Endometrial microvascular endothelial cells (primary cell): ENCODE results near the gene SBNO1. TPM values are rescaled to one million over a fixed set of nuclear protein-coding genes. Genes with fewer than 3 reads are reported as not detected.
"Not testable (repeated sequence)": the region's sequence is repeated elsewhere in the genome, so short reads cannot be mapped to it uniquely, and the experiment has no call there.

Experiments
- in situ Hi-C: cut with HindIII; loops from 2 replicates; pipeline ENCODE4 v1.10.0; 2017; ENCODE audit warnings: low sequenced_read_pairs, low pct_unique_long_range_greater_than_20kb; ENCODE audit errors: inconsistent ontology term
- total RNA-seq: library from RNA; depleted of rRNA; stranded (reverse); fragments of >200 nt; gene quantifications from one replicate; pipeline ENCODE4 v1.2.3, GENCODE V29; 2015; ENCODE audit errors: inconsistent ontology term

SBNO1 gene
- total RNA-seq, 1 donor from 2014 or later = 22.2 TPM

DNA sequence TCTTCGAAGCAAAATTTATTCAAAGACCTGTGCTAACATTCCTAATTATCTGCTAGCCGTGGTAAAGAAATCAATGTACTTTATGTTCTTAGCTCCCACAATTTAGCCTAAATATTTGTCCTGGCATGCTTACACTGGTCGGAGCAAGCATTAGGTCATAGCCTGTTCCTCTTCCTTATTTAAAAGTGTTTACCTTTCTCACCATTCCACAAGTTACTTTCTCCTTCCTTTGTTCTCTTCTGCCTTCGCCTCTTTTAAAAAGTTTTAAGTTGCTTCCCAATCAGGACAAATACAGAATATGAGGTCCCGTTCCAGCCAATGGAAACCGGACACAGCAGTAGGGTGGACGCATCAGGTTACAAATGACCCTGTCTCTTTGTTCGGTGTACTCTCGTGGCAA is 104.6 kb downstream of the SBNO1 start:
- in situ Hi-C loops = no loop called here

DNA sequence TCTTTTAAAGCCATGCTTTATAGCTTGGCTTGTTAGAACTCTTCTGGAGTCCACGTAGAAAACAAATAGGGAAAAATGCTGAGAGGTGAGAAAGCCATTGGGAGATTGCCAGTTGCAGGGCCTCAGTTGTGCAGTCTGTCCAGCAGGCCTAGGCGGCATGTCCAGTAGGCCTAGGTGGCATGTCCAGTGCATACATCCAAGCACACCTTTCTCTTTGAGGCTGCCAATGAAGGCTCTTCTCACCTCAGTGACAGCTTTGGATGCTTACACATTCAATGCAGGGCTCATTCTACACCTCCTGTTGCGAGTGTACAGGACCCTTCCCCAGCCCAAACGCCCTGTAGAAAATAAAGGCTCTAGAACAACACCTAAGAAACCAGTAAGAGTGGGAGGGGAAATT is 106.1 kb downstream of the SBNO1 start:
- in situ Hi-C loops = no loop called here

DNA sequence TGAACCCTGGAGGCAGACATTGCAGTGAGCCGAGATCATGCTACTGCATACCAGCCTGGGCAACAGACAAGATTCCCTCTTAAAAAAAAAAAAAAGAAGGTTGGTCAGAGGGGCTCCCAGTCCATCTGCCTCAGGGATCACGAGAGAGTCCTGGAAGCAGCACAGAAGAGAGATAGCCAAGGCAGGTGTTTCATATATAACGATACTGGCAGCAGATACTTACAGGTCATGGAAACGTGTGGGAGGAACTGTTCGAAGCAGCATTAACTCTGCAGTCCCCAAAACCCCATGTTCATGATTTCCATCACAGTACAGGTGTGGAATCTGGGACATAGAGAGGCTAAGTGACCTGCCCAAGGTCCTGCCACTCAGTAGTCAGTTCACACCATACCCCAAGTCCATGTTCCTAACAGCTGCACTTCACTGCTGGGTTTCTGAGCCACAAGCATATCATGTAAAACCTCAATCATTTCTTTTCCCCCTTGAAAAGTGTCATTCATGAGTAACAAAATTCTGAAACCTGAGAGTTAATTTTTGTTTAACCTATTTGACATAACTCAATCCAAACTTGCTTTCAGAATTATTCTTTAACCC is 109.7 kb downstream of the SBNO1 start:
- in situ Hi-C loops = no loop called here

DNA sequence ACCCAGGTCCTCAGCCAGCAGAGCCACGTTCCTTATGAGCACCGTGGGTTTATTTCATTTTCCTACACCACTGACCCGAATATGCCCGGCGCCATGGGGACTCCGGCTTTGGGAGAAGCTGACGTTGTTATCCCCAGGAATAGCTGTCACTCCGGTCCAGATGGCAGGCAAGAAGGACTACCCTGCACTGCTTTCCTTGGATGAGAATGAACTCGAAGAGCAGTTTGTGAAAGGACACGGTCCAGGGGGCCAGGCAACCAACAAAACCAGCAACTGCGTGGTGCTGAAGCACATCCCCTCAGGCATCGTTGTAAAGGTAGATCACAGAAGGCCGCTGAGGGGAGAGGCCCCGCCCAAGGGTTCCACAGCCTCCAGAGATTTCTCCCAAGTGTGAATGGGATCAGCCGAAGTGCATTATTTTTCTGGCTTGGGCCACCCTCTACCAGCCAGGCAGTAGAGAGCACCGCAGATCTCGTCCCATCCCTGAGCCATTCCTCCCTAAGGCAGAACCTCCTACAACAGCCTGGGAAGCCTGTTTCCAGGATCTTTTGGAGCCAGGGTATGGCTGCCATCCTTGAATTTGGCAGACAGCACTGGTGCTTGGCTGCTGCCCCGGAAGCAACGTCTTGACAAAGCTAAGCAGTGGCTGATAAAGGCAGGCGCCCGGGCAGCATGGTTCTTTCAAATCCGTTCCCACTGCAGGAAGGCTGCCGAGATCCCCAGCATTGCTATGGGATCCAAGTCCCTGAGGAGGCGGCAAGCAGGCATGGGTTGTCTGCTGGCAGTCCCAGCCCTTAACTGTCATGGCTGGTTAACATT is 110.8 kb downstream of the SBNO1 start:
- in situ Hi-C loops = no loop called here

DNA sequence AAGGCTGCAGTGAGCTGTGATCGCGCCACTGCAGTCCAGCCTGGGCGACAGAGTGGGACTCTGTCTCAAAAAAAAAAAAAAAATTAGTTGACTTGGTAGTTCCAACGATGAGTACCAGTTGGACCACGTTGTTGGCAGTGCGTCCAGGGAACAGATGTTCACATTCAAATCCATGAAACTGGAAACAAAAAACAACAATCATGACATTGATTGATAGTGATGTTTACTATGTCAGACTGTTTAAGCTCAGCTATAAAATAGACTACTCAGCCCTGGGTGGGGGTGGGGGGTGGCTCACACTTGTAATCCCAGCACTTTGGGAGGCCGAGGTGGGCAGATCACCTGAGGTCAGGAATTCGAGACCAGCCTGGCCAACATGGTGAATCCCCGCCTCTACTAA is 112.3 kb downstream of the SBNO1 start:
- in situ Hi-C loops = not testable (repeated sequence)

GRCh38 chr12:123251403-123252076 is 113.1 kb downstream of the SBNO1 start:
- in situ Hi-C loops = no loop called here

- in situ Hi-C loops = no loop called here
Observed at GRCh38 chr12:123250471-123251383, 113.9 kb downstream of the SBNO1 start.

- in situ Hi-C loops = loop anchor here (25.0 kb wide), 1 partner anchor 187 kb away; no protein-coding TSS in a partner anchor
Observed at GRCh38 chr12:123248996-123249741, 115.5 kb downstream of the SBNO1 start.

DNA sequence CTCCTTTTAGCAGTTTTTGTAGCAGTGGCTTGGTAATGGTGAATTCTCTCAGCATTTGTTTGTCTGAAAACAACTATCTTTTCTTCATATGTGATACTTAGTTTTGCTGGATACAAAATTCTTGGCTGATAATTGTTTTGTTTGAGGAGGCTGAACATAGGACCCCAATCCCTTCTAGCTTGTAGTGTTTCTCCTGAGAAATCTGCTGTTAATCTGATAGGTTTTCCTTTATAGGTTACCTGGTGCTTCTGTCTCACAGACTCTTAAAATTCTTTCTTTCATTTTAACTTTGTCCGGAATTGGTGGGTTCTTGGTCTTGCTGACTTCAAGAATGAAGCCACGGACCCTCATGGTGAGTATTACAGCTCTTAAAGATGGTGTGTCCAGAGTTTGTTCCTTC is 116.5 kb downstream of the SBNO1 start:
- in situ Hi-C loops = loop anchor here (25.0 kb wide), 1 partner anchor 186 kb away; no protein-coding TSS in a partner anchor

- in situ Hi-C loops = loop anchor here (25.0 kb wide), 1 partner anchor 183 kb away; no protein-coding TSS in a partner anchor
Observed at GRCh38 chr12:123245678-123246077, 119.0 kb downstream of the SBNO1 start.

DNA sequence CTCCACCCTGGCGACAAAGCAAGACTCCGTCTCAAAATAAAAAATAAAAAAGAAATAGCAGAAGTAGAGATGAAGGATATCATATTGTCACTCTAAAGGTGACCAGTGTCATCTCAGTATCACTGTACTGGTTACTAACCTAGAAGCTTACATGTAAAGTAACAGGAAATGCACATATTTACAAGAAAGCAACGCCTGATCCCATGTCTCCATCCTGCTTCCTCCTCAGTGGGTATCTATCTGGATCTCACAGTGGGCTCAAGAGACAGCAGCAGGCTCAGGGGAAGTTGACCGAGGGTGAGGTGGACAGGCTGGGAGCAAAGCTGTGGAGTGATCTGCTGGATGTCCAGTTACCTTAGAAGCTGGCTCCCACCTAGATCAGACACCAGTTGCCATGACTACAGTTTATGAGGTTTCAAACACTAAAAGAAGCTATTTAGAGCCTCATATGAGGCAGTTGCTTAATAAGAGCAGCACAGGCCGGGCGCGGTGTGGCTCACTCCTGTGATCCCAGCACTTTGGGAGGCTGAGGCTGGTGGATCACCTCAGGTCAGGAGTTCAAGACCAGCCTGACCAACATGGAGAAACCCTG is 120.9 kb downstream of the SBNO1 start:
- in situ Hi-C loops = loop anchor here (25.0 kb wide), 1 partner anchor 181 kb away; no protein-coding TSS in a partner anchor

GRCh38 chr12:123242116-123242904 is 122.3 kb downstream of the SBNO1 start:
- in situ Hi-C loops = loop anchor here (25.0 kb wide), 1 partner anchor 180 kb away; no protein-coding TSS in a partner anchor

Other genes starting within 250 kb of the SBNO1 start
- gene PITPNM2, start 213.8 kb downstream of the SBNO1 start, total RNA-seq = 5.9 TPM
- gene MPHOSPH9, start 131.7 kb downstream of the SBNO1 start, total RNA-seq = 49.4 TPM
- 7.4 TPM for gene MTRFR, start 131.4 kb downstream of the SBNO1 start, total RNA-seq
- gene CDK2AP1, start 93.0 kb downstream of the SBNO1 start, total RNA-seq = 347 TPM
- gene KMT5A, start 19.3 kb upstream of the SBNO1 start, total RNA-seq = 36.3 TPM
- gene RILPL2, start 71.8 kb upstream of the SBNO1 start, total RNA-seq = 3.4 TPM
- gene SNRNP35, start 93.3 kb upstream of the SBNO1 start, total RNA-seq = 10.2 TPM
- 7.6 TPM for gene RILPL1, start 168.9 kb upstream of the SBNO1 start, total RNA-seq
- gene TMED2, start 219.7 kb upstream of the SBNO1 start, total RNA-seq = 194 TPM
- 15.2 TPM for gene DDX55, start 237.3 kb upstream of the SBNO1 start, total RNA-seq